Measurements from ENCODE around the gene SWT1. TPM values are rescaled to one million over a fixed set of nuclear protein-coding genes. Genes with fewer than 3 reads are reported as not detected.

SWT1 gene
- polyA plus RNA-seq, 3 donors: 8.5 to 9.9 (median 9.6) TPM

DNA sequence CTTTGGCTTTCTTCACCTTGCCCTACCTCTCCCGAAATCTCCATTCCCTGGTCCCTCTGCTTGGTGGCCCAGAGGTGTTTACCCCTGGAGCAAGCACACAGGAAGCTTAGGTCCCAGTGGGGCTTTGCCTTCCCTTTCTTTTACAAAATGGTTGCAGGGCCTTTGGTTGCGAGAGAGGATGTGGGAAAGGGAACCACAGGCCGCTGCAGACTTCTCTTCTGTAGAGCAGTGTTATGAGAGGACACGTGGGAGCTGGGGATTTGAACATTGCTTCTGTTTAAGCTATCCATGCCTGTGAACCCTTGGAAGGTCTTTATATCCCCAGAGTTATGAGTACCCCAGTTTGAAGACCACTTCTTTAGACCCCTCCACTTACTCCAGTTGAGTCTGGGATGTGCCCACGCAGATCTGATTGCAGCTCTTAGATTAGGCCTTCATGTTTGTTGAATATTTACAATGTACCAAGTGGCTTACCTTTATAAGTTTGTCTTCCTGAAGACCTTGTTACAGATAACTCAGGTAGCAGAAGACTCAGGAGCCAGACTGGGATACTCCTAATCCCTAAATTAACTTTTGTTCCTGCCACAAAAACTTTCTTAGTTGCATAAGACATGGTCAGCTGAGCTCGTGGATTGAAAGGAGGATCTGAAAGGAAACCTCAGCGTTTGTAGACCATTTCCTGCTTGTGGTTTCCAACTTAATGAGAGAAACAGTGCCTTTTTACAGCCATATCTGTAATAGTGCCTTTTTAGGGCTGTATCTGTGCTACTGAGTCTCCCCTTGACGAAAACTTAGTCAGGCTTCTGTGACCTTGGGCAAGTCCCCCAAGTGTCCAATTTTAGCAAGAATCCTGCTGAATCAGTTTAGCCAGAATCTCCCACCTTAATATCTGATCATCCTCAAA is 182.0 kb downstream of the SWT1 start:
- DNase-seq (ENCODE audit: extremely low read depth in 1 of 11, low read depth in 9 of 11, low spot score in 4 of 11): no peak

DNA sequence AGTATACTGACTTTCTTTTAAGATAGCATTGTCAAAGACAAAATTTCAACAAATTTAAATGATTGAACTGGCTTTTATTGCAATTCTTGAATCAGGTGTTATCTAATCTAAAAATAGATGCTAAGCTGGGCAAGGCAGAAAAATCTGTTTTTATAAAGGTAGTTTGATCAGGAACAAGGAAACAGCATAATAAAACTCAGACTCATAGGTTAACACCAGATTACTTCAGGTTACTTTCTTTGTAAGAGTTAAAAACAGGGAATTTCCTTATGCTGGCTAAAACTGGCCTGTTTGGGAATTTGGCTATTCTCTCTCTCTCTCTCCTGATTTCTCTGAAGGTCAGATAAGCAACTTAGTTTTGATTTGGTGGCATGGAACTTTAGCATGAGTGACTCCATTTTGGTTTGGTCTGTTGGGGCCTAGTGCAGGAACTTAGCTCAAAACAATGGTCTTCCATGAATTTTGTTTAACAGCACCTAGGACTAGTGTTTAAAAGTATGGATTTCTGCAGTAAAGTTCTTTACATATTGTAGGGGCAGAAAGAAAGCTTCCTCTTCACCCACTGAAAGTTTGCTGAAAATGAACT is 184.3 kb downstream of the SWT1 start:
- no peak for DNase-seq (ENCODE audit: extremely low read depth in 1 of 11, low read depth in 9 of 11, low spot score in 4 of 11)

Other genes starting within 250 kb of the SWT1 start
- 1 to 10 TPM; 3.3 to 3.5 (median 3.4) TPM for gene NIBAN1, start 182.7 kb upstream of the SWT1 start, polyA plus RNA-seq (ENCODE audit: insufficient read length in 3 of 3)
- 10 to 100 TPM; 49.5 to 57.3 (median 53.9) TPM for gene RNF2, start 111.6 kb upstream of the SWT1 start, polyA plus RNA-seq (ENCODE audit: insufficient read length in 3 of 3)
- 10 to 100 TPM; 24.0 to 29.8 (median 25.7) TPM for gene TRMT1L, start 214 bp upstream of the SWT1 start, polyA plus RNA-seq (ENCODE audit: insufficient read length in 3 of 3)
- 100 to 1,000 TPM; 248 to 586 (median 303) TPM for gene IVNS1ABP, start 160.1 kb downstream of the SWT1 start, polyA plus RNA-seq (ENCODE audit: insufficient read length in 3 of 3)